Inflammatory macrophage treated with lipopolysaccharide for 4 hours (primary cell): ENCODE data around the gene SPTB.
"Not testable (repeated sequence)": the region's sequence is repeated elsewhere in the genome, so short reads cannot be mapped to it uniquely, and the experiment has no call there.

Experiments
- DNase-seq: peaks from one replicate; pipeline ENCODE4 v3.0.0-alpha.2; 2020

Gene SPTB

DNA sequence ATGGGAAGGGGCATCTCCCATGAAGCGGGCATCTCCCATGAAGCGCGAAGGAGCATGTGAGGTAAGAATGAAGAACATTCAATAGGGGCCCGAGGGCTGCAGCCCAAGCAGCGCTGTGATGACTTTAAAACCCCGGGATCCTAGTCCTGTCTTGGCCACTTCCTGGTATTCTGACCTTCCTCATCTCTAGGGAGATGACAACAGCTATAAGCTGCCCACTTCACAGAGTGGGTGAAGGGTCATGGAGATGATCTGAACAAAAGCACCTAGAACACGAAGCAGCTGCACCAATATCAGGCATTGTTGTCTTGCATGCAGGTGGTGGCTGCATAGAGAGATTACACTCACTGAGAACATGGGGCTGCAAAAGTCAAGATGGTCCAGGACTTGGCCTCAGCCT lies 64.5 kb downstream of the SPTB start:
- DNase-seq, result no peak

DNA sequence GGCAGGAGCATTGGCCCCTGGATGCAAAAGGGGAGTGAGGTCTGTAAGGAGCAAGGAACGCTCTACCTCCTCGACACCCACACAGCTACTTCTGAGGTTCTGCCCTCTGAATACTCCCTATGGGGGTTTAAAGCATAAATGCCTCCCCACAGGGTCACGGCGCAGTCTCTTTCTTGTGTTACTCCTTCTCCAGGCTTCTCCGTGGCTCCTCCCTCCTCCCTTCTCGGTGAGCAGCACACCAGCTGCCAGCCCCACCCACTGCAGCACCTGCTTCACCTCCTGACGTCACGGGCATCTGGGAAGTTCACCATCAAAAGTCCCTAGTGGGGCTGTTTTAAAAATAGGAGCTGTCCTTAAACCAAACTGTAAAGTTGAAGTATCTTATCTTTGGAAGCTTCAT lies 67.3 kb downstream of the SPTB start:
- no peak for DNase-seq

DNA sequence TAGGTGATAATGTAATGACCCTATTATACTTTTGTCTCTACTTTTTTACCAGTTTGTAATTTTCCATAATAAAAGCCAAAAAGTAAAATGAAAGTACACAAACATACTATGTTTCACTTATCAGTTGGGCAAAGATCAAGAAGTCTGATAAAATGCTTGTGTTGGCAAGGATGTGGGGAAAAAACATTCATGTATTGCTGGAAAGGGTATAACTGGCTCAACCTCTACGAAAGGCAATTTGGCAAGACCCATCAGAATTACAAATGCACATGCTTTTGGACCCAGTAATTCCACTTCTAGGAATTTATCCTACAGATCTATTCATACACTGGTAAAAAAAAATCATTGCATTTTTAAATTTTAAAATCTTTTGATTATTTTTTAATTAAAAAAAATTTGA lies 68.0 kb downstream of the SPTB start:
- DNase-seq, result no peak

DNA sequence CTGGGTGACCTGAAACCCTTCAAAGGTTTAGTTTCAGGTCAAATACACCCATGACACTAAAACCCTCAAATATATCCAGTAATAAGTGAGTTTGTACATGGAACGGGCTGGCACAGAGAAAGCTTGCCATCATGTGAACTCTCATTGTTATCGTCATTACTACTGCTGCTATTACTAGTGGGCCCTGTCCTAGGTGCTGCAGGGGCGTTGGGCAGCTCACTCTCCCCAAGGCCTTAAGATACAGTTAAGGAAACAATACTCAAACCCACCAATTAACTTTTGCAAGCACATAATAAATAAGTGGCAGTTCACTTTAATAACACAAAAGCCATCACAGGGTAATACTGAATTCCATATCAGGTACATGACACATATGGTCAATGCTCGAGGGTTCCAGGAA lies 71.3 kb downstream of the SPTB start:
- DNase-seq, result no peak

DNA sequence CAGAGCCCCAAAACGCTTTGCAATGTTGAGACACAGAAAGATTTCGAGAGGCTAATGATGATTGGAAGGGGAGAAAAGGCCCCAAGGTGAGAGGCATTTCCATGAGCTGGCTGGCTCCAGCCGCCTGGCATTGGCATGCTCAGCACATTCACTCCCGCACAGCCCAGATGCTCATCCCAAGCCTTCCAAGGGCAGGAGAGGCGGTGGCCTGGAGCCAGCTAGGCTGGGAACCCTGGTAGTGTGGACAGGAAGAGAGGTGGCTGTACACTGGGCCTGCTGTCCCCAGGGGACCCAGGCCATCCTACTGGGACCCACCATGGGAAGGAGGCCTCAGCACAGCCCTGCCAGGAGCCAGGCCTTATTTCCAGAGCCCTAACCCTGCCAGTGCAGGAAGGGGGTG lies 72.2 kb downstream of the SPTB start:
- no peak for DNase-seq

DNA sequence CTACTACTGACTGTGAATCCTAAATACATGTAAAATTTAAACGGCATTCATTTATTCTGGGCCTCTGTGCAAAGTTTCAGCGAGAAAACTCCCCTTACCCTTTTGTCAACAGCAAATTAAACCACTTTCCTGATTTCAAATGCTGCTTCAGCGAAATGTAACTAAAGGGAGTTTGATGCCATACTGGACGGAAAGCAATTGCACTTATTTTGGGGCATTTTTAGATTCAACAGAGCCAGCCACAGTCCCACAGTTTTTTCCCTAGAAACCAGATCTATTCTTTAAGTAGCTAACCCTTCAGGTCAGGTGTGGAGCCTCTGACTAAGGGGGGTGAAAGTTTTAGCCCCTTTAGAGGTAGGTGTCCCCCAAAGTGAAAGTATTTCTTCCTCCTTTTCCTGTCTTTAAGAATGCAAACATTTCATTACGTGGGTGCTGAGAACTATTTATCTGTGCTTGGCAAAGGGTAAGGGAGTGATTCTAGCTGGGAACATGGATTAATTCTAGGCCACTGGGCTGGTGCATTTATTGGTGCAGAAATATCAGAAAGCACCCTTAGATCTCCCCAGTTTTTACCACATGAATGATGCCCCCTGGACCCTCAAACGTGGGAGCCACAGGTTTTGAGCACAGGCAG lies 72.7 kb downstream of the SPTB start:
- no peak for DNase-seq

DNA sequence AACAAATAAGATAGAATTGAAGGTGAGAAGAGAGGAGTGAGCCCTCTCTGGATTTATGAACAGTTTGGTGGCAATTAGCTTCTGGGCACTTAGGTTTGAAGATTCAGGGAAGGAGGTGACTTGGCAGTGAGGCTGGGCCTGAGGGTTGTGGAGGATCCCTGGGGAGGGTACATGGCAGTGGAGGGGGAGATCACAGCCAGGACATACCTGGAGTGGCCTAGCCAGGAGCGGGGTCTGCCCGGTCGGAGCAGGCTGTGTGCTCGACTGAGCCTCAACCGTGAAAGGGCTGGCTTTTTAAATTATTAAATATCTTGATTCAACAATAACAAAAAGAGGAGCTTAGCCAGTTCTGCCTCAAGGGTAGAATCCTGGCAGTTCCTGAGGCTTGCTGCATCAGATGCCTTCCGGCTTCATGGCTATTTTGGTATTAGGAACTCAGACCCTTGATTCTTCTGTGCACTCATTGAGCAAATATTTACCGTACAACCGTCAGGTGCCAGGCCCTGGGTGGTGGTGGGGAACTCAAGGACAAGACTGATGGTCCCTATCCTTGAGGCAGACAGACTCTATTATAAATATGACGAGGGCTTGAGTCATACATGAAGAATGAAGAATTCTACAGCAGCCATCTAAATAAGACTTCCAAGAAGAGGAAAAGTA lies 73.4 kb downstream of the SPTB start:
- DNase-seq, result no peak

DNA sequence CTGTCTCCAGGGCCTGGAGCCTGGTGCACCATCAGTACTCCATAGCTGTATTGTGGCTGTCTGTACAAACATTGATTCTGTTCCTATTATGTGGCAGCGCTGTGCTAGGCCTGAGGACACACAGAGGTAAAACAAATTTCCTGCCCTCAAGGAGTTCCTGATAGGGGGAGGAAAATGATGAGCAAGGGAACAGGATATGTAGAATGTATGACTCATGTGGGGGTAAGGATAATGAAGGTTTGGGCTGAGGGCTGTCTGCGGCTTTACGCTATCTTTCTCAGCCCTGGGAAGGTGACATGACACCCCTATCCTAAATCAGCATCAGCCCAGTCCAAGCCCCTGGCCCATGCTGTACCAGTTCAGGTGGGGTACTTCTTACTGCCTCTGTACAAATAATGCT lies 74.1 kb downstream of the SPTB start:
- not testable (repeated sequence) for DNase-seq

DNA sequence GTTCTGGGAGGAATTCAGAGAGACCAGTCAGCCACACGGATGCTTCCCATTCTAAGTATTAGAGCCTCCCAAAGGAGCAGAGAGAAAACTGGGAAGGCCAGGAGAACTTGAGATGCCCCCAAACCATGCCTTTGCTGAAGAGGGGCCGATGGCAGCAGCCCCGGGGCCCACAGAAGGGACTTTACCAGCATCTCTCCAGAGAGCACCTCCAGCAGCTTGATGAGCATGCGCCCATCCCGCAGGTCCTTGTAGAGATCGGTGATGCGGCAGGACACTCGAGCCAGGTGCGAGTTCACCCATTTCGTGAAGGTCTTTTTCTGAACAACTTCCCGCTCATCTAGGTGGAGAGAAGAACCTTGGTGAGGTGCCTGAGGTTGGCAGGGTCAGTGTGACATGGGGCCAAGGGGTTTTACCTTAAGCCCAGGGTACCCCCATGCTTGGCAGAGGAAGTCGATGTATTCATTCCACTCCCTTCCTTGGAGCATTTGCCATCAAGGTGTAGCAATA lies 74.9 kb downstream of the SPTB start:
- no peak for DNase-seq

DNA sequence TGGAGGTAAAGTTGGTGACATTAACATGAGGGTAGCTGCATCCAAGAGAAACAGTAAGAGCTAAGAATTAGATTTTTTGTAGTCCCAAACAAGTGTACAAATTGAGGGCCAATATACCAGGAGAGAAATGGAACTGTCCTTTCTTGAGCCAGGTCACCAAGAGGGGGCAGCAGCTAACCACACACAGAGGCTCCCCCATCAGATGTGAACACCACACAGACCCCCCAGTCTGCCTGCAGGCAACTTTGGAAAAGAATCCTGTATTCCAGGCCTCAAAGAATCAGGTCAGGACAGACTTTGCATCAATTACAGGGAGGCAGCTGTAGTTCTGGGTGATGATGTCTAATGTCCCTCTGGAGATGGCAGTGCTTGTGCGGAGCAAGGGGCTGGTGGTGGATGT lies 77.9 kb downstream of the SPTB start:
- no peak for DNase-seq

DNA sequence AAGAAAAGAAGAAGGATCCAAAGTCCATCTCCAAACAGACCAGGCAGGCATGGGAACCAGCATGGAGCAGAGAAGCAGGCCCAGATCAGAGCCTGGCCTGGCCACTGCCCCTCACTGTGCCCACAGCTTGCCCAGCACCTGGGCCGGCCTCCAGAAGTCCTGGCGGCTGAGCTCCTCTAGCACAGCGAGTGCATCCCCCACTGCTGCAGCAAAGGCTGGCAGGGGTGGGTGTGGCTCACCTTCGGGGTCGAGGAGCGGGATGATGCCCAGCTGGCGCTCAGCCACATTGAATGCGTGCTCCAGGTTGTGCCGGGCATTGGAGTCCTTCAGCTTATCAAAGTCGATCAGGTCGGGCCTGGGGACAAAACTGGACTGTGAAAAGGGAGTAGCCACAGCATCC lies 78.7 kb downstream of the SPTB start:
- no peak for DNase-seq

DNA sequence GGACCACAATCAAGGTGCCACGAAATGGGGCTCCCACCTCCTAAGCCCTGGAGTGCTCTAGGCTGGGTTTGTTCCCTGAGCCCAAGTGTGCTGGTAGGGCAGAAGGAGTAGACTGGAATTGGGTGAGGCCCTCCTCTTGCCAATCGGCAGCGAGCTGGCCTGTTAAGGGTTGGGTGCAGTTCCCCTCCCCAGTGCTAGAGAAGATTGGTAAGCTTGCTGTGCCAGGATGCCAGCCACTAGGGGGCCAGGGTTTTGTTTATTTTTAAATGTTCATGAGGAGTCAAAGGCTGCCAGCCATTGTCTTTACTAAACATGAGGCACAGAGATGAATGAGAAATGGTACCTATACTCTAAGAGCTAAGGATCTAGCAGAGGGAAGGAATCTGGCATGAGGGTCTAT lies 79.7 kb downstream of the SPTB start:
- DNase-seq, result peak; percentile 6

DNA sequence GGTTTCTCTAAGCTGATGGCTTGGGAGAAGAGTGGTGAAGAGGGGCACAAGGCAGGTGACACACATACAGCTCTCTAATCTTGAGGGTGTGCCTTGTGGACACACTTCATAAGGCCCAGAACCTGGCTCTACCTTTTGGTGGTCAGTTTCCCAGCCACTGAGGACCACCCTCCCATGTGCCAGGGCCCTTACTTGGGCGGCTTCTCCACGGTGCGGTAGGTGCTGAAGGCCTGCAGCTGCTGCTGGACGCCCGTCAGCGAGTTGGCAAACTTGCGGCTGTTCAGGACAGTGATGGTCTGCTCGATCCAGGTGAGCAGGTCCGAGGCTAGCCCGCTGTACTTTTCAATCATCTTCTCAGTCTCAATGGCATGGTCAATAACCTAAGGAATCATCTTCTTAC lies 80.2 kb downstream of the SPTB start:
- DNase-seq, result no peak

DNA sequence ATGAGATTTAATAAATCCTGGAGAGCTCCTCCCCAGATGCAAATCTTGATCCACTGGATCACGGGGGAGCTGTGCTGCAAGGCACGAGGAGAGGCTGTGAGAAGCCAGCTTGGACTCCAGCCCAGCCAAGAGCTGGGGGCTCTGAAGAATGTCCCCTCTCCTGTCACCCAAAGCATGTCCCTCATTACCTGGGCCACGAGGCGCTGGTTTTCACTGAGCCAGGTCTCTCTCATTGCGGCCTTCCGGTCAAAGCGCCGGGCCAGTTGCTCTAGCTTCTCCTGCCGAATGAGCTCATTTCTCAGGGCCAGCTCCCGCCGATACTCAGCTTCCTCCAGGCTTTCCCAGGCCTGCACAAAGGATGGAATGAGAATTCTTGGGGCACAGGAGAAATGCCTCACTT lies 83.3 kb downstream of the SPTB start:
- no peak for DNase-seq

DNA sequence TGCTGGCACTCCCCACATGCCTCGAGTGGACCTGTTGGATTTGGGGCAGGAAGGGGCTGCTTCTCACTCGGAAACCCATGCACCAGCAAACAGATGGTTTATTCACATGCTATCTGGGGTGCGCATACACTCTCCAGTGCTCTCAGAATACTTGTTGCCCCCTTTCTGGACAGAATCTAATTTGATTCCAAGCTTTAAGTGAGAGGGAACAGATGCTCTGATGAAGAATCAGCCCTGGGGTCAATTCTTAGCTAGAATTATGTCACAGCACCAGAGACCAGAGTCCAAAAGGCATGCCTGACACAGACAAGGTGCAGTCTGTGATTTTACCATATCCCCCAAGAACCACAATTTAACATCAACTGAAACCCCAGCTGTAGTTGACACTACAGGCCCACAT lies 83.8 kb downstream of the SPTB start:
- DNase-seq, result no peak

DNA sequence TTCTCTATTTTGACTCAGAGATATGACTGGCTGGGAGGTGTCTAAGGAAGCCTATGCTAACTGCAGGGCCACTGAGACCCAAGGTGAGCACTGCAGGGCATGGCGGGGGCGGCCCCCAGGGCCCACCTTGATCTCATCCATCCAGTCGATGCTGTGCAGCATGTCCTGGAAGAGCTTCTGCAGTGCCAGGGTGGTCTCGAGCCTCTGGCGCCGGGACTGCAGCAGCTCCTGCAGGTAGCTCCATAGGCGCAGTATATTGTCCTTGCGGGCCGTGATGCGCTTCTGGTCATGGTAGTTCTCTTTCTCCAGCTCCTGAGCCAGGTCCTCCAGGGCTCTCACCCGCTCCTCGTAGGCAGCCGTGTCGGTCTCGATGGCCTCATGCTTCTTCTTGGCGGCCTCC lies 84.5 kb downstream of the SPTB start:
- no peak for DNase-seq

DNA sequence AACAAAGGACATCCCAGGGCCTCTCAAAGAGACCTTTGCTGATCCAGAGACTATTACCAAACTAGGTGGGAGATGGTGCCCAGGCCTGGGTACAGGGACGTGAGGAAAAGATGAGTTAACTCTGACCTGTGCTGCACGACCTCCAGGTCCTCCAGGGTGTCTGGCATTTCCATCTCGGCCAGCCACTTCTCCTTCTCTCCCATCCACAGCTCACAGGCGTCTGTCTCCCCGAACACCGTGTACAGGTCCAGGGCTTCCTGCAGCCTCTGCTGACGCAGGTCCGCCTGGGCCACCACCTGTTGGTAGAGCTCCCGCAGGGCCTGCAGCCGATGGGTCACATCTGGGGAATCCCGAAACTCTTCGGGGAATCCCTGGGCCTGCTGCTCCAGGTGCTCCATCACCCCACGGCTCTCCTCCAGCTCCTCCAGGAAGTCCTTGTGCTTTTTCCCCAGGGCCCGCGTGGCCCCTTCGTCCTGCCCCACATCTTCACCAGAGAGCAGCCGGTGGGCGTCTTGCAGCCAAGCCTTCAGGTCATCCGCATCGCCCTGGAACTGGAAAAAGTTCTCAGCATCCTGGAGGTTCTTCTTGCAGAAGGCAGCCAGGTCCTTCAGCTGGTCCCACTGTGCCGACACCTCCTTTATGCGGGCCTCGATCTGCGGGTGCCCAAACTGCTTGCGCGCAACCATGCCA lies 86.7 kb downstream of the SPTB start:
- no peak for DNase-seq

DNA sequence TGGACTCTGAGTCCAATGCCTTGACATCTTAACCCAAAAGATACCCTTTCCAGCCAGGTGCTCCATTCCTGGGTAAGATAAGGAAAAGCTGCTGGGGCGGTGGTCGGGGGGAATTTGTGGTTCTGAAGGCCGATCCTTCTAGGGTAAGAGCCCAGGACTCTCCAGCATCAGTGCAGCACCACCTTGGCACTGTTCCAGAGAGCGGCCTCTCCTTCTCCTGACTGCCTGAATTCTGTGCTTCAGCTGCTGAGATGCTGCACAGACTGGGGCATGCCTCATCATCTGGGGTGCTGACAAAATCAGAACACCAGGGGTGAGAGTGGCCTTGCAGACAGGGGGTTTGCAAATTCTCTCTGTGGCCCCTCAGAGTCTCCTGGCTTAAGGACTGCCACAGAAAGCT lies 87.5 kb downstream of the SPTB start:
- DNase-seq, result no peak

DNA sequence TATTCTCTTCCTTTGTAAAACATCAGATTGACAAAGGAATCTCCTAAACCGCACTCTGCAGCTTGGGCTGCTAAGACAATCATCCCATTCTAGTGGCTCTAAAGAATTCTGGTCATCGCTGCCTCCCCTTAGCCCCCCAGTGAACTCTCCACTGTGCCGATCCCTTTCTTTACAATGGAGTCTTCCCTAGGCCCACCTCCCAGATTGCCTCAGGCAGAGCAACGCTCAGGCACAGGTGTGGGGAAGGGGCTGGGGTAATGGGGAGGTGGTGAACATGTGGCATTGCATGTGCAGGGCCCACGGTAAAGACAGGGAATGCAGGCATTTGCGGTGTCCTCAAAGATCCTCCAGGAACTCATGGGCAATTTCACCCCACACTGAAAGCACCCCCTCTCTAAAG lies 89.2 kb downstream of the SPTB start:
- no peak for DNase-seq

DNA sequence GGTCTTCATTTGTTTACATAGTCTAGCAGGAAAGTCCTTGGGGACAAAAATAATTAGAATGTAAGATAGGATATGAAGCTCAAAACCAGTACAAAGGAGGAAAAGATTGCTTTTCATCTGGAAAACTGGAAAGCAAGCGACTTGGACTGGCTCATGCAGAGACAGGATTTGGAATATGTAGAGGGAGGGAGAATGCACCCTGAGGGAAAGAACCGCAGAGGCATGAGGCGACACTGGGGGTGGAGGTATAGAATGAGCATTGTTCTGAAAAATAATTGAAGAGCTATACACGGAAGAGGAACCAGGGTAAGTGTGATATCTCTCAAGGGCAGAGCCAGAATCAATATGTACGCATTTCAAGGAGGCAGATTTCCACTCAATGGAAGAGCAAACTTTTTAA lies 90.0 kb downstream of the SPTB start:
- DNase-seq, result no peak

DNA sequence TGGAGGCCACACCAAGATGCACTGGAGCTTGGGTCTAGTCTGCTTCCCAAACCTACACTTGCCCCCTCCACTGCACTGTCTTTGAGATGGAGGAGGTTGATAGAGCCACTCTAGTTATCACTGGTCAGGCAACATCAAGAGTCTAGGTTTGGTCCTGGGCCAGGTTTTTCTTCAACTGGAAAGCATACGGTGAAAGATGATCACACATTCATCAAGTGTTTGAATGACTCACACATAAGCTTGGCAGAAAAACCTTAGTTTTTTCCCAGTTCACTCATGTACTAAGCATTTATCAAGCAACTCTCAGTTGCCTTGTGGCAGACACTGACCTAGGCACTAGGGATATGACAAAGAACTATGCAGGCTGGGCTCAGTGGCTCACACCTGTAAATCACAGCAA lies 91.0 kb downstream of the SPTB start:
- no peak for DNase-seq

DNA sequence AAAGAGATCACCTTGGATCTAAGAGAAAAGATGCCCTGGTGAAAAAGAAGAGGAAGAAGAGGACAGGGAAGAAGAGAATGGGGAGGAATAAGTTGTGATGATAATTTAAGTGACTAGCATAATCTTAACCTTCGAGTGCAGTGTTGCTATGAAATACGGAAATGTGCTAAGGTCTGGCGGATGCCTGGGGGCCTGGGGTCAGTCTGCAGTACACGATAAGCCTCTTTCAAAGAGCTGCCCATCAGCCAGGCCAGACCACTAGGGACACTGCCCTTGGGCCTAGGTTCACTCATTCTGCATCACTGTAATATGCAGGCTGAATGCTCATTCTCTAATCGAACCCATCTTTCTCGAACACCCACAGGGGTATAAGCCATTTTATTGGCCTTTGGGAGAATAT lies 92.1 kb downstream of the SPTB start:
- DNase-seq, result no peak

DNA sequence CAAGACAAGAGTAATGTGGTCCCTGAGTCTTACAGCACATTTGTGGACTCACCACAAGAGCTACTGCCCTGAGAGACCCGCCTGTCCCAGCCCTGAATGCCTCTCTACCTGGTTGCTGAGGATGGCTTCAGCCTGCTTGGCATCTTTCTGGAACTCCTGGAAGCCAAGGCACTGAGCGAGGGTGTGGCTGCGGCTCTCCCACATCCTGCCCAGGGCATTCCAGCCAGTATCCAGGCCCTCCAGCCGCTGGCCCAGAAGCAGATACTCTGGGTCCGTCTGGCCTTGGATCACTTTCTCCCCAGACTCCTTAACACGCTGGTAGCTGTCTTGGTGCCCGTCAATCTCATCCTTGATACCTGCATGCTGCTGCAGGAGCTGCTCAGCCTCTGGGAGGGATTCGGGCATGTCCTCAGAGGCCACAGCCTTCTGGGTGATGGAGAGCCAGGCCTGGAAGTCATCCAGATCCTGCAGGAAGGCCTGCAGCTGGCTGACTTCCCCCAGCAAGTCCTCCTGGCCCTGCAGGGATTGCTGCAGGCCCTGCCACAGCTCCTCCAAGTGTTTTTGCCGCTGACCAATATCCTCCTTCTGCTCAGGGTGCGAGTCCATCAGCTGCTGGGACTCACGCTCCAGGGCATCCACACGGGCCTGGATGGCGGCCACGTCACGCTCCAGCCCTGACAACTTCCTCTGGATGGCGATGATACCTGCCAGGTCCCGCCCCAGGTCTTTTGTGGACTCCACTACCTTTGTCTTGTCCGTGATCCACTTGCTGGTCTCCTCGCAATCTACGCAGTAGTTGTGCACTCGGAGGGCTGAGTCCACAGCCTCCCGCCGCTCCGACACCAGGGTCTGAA lies 93.2 kb downstream of the SPTB start:
- no peak for DNase-seq

DNA sequence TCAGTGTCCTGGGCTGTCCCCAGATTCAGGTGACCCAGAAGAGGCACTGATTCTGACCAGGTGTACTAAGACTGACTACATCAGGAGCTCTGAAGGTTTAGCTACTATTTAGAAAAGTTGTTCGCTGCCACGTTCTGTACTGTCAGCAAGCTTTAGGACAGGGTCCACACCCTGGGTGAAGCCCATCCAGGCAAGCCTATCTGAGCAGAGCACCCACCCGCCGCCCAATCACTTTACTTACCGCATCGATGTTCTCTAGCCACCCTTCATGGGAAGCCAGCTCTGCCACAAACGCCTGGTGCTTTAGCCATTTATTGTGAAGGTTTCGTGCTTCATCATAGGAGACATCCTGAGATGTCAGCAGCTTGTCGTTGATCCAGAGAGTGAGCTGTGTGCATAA lies 95.7 kb downstream of the SPTB start:
- DNase-seq, result no peak
